ENCODE measurements around the gene NAT10. TPM values are rescaled to one million over a fixed set of nuclear protein-coding genes. Genes with fewer than 3 reads are reported as not detected.
A peak's percentile ranks its signal among the peaks of the same experiment; 100 is the strongest.
"Not testable (repeated sequence)": the region's sequence is repeated elsewhere in the genome, so short reads cannot be mapped to it uniquely, and the experiment has no call there.

The NAT10 gene
- 41.1 TPM for total RNA-seq

GRCh38 chr11:34105079-34105956, at the start of gene NAT10:
Gene NAT10 (plus strand): TSS chr11:34105629. CDS start chr11:34108226, 2,597 bp downstream.
- peak; percentile 97 for ATAC-seq

DNA sequence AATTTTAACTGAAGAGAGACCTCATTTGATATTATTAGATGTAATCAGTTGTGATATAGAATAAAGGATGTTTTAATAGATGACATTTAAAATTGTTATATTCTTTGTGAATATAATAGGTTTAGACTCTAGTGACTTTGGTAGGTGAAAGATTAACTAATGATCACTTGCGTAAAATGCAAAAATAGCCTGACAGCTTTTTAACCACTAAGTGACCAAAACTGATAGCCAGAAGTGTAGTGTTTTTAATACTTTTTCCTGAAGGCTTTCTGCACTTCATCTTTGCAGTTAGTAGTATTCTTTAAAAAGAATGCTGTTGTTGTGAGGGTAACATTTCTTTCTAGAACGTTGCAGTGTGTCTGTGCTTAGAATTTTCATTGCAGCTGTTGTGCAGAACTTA, 48.8 kb upstream of the NAT10 start:
- ATAC-seq: no peak

DNA sequence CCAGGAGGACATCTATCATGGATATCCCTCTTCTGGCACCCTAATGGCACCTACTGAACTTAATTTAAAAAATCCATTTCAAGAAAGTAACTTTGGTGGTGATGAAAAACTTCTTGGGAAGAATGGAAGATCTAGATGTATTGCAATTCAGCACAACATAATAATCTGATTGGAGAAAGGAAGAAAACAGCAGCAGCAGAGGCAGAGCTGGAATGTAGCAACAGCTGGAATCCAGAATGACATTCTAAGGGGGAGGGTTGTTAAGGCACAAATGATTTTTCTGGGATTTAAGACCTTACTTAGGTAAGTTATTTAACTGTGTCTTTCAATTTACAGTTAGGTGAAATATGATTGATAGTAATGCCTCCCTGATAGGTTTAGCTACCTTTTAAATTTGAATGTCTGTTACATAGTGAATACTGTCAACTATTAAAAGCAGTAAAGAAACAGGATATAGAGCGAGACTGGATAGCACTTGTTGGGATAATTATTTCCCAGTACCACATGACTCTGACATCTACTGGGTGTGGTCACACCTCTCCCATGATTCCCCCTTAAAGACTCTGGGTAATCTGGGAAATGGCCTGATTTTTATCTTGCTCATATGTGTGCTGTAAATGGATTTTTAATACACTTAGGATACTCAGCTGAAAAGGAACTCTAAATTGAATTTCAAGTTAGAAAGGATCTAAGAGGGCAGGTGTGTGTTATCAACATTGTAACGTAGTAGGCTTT, 42.2 kb upstream of the NAT10 start:
- ATAC-seq: no peak

DNA sequence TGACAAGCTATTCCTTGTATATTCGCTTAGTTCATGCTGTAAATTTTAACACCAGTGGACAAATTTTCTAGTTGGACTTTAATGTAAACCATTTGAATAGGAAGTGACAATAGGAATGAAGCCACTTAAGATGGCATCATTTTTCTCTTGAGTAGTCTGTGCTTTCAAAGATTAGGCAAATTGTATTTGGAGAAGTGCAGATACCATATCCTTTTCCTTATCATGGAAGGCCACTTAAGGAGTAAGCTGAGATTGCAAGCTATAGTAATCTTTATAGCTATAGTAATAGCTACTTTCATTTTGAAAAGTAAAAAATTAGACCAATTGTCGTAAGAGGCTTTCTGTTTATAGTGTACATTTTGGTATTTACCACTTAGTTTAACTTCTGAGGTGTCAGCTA, 41.1 kb upstream of the NAT10 start:
- ATAC-seq: no peak

DNA sequence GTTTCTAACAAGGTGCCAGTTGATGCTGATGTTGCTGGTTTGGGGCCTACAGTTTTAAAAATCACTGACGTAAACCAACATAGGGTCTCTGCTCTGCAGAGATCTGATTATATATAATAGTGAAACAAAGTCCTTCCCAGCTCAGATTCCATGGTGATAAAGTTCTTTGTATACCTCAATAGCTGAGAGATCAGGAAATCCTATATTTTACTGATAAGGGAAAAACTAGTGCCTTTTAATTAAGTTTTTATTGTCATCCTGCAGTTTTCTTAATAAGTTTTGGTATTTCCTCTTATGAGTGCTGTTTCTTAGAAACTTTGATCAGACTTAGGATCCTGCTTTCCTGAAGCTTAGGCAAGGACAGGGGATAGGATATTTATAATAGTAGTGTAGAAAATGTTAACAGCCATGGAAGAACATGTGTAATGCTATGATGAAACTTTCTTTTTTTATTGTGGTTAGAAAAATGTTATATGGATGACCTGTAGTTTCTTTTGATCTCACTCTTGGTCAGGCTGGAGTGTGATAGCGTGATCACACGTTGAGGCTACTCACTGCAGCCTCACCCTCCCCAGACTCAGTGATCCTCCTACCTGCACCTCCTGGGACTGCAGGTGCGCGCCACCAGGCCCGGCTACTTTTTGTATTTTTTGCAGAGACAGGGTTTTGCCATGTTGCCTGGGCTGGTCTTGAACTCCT, 39.8 kb upstream of the NAT10 start:
- peak; percentile 48 for ATAC-seq

GRCh38 chr11:34066766-34067165, 38.7 kb upstream of the NAT10 start:
- not testable (repeated sequence) for ATAC-seq

DNA sequence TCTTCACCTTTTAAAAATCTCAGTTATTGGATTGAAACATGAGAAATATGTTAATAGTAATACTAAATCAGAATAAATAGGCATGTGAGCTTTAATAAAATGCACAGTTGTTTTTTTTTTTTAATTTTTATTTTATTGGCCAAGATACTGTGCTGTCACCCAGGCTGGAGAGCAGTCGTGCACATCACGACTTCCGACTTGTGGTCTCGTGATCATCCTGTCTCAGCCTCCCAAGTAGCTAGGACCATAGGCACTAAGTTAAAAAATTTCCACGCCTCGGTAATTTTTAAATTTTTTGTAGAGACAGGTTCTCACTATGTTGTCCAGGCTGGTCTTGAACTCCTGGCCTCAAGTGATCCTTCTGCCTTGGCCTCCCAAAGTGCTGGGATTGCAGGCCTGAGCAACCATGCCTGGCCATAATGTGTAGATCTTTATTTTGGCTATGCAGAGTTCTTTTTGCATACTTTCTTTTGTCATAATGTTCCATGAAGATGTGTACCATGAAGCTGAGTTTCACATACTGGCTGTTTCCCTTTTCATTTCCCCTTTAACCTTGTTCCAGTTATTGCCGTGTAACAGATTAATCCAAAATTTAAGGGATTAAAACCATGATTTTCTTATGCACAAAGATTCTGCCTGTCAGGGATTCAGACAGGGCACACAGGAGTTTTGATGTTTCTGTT, 37.9 kb upstream of the NAT10 start:
- peak; percentile 32 for ATAC-seq

DNA sequence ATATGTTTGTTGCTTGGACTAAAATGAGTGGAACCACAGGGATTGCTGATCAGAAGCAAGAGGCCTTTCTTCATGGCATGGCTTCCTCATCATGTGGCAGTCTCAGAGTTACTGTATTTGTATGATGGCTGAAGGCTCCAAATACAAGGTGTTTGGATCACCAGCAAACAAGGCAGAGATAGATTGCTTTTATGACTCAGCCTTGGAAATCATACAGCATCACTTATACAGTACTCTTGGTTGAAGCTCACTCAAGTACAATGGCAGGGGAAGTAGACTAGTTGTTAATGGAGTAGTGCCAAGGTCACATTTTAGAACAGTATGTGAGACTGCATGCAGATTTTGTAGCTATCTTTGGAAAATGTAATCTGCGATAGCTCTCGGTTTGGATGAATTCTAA, 37.3 kb upstream of the NAT10 start:
- peak; percentile 54 for ATAC-seq

GRCh38 chr11:34071306-34071705, 34.1 kb upstream of the NAT10 start:
- ATAC-seq: not testable (repeated sequence)

DNA sequence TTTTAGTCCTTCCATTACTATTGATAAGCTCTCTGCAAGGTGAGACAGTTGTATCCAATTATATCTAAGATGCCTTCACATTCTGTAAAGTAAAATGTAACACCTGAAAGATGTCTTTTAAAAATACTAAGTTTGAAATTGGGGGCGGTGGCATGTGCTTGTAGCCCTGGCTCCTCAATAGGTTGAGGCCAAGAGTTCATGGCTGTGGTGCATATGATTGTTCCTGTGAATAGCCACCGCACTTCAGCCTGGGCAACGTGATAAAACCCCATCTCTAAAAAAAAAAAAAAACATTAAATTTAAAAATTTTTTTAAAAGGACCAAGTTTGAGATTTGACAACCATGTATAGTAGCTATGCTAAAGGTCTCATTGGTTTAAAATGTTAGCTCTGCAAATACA, 33.4 kb upstream of the NAT10 start:
- no peak for ATAC-seq

DNA sequence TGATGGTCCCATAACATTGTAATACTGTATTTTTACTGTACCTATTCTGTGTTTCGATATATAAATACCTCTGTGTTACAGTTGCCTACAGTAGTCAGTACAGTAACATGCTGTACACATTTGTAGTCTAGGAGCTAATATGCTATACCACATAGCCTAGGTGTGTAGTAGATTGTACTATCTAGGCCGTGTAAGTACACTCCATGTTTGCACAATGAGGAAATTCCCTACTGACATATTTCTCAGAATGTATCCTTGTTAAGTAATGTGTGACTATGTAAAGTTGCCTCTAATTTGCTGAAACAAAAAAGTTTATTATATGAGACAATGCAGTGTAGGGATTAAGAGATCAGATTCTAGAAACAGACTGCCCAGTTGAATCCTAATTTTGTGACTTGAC, 32.6 kb upstream of the NAT10 start:
- ATAC-seq: peak; percentile 8

DNA sequence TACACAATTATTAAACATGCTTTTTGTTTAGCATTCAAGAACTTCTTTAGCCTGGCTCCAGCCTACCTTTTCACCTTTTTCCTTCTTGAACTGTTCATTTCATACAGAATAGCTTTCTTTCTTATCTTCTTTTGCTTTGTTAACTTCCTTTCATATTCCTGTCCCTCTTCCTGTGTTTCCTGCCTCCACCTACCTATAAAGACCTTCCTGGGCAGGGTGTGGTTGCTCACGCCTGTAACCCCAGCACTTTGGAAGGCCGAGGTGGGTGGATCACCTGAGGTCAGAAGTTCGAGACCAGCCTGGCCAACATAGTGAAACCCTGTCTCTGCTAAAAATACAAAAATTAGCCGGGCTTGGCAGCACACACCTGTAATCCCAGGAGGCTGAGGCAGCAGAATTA, 31.0 kb upstream of the NAT10 start:
- ATAC-seq: no peak

GRCh38 chr11:34075178-34075820, 30.1 kb upstream of the NAT10 start:
- ATAC-seq: no peak

- no peak for ATAC-seq
These were observed 24.8 kb upstream of the NAT10 start for GRCh38 chr11:34080609-34081008.

DNA sequence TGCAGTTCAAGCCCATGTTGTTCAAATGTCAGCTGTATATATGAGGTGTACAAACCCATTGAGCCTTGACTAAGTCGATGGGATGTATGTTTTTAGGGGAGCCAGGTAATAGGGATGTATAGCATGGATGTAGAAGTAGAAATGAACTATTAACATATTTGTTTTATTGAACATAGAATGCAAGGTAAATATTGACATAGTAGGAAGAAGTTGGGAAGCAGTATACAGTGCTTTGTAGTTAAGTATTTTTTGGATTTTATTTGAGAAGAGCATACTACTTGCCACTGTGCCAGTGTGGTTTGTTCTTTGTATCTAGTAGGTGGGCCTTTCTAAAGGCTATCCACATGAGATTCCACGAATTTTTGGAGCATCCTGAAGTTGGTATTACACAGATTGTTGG, 20.8 kb upstream of the NAT10 start:
- no peak for ATAC-seq

DNA sequence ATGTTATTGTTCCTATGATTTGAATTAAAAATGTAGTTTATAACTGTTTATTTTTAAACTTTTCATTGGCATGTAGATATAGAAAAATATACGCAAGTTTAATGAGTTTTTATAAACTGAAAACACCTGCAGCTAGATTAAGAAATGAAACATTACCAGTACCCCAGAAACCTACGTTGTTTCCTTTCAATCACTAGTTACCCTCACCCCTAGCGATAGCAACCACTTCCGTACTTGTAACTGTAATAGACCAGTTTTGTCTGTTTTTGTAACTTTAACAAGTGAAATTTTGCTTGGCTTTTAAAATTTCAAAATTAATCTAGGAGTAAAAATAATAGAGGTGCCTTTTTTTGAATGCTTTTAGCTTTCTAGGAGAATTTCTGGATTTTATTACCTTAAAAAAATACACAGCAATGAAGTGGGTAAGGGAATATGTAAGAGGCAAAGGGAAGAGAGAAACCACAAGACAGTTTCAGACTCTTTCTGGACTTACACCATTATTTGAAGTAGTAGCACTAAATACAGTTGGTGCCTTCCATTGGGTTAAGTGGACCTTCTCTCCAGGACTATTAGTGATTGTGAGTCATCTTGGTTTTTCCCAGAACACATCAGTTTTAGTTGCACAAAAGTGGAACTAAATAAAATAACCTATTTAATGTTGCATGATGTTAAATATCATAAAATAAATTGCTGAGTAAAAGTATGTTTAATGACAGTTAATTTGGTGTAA, 18.7 kb upstream of the NAT10 start:
- no peak for ATAC-seq

DNA sequence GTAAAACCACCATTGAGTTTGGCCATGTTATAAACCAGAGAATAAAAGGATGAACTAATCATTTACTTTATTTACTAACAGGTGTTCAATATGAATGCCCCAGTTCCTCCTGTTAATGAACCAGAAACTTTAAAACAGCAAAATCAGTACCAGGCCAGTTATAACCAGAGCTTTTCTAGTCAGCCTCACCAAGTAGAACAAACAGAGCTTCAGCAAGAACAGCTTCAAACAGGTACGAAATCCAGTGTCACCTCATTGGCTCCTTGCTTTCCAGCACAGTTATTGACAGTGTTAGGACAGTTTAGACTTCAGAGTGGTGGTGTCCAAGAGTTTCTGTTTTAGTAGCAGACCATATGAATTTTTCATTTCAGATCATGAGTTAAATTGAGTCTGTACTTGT, 13.6 kb upstream of the NAT10 start:
- ATAC-seq: no peak

DNA sequence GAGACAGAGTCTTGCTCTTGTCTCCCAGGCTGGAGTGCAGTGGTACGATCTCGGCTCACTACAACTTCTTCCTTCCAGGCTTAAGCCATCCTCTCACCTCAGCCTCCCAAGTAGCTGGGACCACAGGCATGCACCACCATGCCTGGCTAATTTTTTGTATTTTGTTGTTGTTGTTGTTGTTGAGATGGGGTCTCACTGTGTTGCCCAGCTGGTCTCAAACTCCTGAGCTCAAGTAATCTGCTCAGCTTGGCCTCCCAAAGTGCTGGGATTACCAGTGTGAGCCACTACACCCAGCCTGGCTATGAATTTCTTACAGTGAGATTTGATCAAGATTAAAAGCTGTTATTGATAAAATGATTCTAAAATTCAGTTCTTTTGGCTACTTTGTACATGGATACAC, 10.5 kb upstream of the NAT10 start:
- ATAC-seq: not testable (repeated sequence)

- no peak for ATAC-seq
These were observed 6.6 kb upstream of the NAT10 start for GRCh38 chr11:34098813-34099212.

- no peak for ATAC-seq
These were observed 750 bp upstream of the NAT10 start for GRCh38 chr11:34104680-34105078.

GRCh38 chr11:34105957-34106504, 602 bp downstream of the NAT10 start:
- ATAC-seq: no peak
